ENCODE measurements around the gene TMIGD1.
"Not testable (repeated sequence)": the region's sequence is repeated elsewhere in the genome, so short reads cannot be mapped to it uniquely, and the experiment has no call there.

The TMIGD1 gene

DNA sequence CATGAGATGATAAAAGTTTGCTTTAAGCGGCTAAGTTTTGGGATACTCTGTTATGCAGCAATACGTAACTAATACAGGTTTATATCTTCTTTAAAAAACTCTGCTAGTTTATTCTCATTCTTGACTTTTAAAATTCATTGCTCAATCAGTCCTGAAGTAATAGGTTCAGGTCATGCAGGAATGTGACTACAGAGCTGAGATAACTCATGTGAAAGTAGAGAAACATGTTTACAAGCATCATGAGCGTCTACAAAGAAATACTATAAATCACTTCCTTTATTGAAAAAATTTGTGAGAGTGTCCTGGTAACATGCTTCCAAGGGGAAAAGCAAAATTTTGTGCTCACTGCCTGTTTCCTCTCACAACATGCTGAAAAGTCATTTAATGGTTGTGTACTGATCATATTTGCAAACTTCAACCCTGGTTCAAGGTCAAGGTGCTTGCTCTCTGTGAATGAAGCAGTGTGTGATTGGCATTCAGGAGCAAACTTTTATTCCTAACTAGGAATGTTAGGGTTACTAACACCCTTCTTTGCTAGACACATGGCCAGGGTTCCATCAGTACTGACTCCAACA is 12.5 kb upstream of the TMIGD1 start:
- no peak overlapping the region for H3K4me3 ChIP-seq (ENCODE audit: low read length)
- TF ChIP-seq ZNF274 (IDR thresholded peaks at IDR 0.05; ENCODE audit: low read depth, low read length): no peak

DNA sequence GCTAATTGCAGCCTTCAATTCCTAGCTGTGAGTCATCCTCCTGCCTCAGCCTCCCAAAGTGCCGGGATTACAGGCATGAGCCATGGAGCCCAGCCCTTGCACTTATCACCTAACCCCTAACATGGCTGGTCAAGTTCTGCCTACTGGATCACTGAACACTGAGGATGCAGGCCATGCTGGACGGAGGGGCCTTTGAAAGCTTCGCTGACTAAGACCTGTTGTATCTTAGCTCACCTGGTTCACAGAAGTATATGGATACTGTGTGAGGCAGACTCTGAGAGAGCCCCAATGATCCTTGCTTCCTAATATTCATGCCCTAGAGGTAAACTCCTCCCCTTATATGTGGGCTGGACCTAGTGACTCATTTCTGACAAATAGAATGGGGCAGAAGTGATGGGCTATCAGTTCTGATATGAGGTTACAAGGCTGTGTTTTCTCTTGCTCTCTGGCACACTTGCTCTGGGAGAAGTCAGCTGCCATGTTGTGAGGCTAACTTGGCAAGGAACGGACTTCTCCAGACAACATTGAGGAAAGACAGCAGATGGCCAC is 11.7 kb upstream of the TMIGD1 start:
- TF ChIP-seq ZNF274 (IDR thresholded peaks at IDR 0.05; ENCODE audit: low read depth, low read length): no peak

DNA sequence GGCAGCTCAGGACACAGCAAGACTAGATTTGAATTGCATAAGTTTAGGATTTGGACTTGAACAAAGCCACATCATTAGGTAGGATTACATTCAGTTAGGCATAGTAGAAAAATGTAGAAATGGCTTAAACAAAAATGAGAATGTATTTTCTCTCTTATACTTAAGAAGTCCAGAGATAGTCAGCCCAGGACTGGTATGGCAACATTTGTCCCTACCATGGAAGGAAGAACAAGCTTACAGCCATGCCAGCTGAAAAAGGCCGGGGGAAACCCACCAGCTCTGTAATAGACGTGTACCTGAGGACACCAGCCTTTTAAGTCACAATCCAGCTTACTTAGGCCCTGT is 11.2 kb upstream of the TMIGD1 start:
- no peak overlapping the region for H3K4me3 ChIP-seq (ENCODE audit: low read length)
- no peak for TF ChIP-seq ZNF274 (IDR thresholded peaks at IDR 0.05; ENCODE audit: low read depth, low read length)

More for the DNA sequence above, 11.7 kb upstream of the TMIGD1 start:
- no peak overlapping the region for H3K4me3 ChIP-seq (ENCODE audit: low read length)

- TF ChIP-seq ZNF274 (IDR thresholded peaks at IDR 0.05; ENCODE audit: low read depth, low read length): no peak
- H3K4me3 ChIP-seq (ENCODE audit: low read length): no peak overlapping the region
These were observed 10.6 kb upstream of the TMIGD1 start for GRCh38 chr17:30344283-30345088.

DNA sequence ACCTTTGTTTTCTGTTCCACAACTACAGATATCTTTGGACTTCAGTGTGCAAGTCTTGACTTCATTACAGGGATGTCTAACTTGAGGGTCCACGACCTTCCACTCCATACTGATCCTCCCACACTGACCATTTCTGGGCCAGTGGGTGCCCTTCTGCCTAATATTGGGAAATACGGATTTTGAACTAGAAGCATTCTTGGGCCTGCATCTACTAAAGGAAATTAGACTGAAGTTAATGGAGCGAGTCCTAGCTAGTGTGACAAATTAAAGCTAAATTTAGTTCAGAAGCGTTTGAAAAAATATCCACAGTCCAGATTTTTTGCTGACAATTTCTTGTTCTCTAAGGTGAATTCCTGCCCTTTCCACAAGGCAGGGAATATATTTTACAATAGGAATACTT is 9.9 kb upstream of the TMIGD1 start:
- no peak for TF ChIP-seq ZNF274 (IDR thresholded peaks at IDR 0.05; ENCODE audit: low read depth, low read length)
- no peak overlapping the region for H3K4me3 ChIP-seq (ENCODE audit: low read length)

DNA sequence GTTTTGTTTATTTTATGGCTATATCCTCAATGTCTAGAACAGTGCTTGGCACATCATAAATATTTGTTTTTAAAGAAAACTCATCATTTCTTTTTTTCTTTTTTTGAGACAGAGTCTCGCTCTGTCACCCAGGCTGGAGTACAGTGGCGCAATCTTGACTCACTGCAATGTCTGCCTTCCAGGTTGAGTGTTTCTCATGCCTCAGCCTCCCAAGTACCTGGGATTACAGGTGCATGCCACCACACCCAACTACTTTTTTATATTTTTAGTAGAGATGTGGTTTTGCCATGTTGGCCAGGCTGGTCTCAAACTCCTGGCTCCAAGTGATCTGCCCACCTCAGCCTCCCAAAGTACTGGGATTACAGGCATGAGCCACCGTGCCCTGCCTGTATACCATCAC is 9.4 kb upstream of the TMIGD1 start:
- H3K4me3 ChIP-seq (ENCODE audit: low read length): not testable (repeated sequence)

GRCh38 chr17:30341703-30342249 is 7.9 kb upstream of the TMIGD1 start:
- TF ChIP-seq ZNF274 (IDR thresholded peaks at IDR 0.05; ENCODE audit: low read depth, low read length): no peak
- no peak overlapping the region for H3K4me3 ChIP-seq (ENCODE audit: low read length)

DNA sequence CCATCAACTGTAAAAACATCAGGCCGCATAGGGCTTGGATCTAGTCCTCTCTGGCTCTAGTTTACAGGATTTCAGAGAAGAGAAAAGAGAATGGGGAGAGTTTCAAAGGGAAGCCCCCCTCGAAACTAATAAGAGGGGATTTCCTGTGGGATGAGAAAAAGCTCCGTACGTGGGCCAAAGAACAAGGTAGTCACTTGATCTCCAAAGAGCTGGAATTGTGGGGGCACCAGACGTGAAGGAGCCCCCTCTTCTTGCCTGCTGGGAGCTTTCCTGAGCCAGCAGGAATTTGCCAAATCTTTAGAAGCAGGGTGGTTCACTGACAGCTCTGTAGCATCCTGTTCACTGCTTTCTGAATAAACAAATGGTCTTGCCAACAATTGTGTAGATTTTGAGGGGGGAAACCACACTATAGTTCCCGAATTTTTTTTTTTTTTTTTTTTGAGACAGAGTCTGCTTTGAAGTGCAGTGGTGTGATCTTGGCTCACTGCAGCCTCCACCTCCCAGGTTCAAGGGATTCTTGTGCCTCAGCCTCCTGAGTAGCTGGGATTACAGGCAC is 7.0 kb upstream of the TMIGD1 start:
- H3K4me3 ChIP-seq (ENCODE audit: low read length): no peak overlapping the region
- TF ChIP-seq ZNF274 (IDR thresholded peaks at IDR 0.05; ENCODE audit: low read depth, low read length): no peak

DNA sequence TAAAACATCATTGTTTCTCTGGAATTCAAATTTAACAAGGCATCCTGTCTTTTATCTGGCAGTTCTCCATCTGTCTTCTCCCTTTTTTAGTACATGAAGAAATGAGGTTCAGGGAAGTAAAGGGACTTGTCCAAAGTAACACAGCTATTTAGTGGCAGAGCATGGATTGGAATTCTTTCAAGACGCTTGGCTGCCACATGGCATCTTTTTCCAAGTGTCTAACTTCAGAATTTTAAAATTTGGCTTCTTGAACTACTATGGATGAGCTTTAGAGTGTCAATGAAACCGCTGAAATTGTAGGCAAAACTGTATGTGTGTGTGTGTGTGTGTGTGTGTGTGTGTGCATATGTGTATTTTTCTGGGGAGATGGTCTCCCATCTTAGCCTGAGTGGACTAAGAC is 5.2 kb upstream of the TMIGD1 start:
- no peak for TF ChIP-seq ZNF274 (IDR thresholded peaks at IDR 0.05; ENCODE audit: low read depth, low read length)
- no peak overlapping the region for H3K4me3 ChIP-seq (ENCODE audit: low read length)

DNA sequence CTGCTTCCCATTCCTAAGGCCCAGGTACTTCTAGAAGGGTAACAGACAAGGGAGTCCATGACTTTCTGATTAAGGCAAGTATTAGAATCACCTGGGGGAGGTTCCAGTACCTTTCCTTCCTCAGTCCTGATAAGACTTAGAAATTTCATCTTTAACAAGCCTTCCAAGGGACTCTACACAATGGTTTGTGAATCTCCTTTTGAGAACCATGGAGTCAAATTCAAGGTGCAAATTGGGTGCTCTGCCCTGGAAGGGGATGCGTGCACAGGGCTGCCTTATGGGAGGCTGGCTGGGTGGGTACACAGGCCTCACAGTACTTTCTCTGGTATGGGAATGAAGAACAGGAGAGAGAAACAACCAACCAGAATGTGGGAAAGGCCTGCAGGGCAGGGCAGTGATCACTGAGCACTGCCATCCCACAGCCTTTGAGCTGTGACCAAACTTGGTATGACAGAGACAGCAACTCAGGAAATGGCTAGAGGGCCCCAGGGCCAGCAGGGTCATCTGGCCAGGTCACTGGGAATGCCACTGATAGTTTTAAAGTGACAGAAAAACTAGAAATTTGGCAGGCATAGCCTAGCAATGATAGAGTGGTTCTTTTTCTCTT is 3.6 kb upstream of the TMIGD1 start:
- no peak for TF ChIP-seq ZNF274 (IDR thresholded peaks at IDR 0.05; ENCODE audit: low read depth, low read length)
- no peak overlapping the region for H3K4me3 ChIP-seq (ENCODE audit: low read length)

DNA sequence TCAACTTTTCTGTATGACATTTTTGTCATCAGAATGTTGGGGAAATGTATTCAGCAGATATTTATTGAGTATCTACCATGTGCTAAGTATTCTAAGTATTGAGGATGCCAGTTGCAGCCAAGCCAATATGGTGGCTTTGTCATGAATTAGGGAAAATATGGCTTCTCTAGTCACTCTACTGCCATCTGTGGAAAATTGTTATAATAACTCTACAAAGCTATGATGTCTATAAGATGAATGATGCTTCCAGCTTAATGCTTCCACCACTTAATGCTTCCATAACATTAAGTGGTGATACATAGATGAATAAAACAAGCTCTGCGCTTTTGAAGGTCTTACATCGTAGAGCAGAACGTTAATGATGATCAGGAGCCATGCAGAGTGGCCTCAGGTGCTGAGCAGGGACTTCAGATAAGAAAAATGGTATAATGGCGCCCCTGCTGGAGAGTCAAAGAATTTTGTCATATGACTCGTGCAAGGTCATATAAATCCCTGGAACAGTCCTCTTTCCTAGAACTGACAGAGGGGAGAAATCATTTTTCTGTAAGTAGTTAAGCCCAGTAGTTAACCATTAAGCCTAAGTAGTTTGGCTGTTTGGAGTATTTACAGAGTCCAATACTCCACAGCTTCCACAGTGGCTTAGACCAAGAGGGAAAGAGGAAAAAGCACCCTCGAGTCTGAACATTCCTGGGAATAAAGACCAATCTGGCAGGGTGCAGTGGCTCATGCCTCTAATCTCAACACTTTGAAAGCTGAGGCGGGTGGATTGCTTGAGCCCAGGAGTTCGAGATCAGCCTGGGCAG is 2.7 kb upstream of the TMIGD1 start:
- H3K4me3 ChIP-seq (ENCODE audit: low read length): no peak overlapping the region
- TF ChIP-seq ZNF274 (IDR thresholded peaks at IDR 0.05; ENCODE audit: low read depth, low read length): no peak

DNA sequence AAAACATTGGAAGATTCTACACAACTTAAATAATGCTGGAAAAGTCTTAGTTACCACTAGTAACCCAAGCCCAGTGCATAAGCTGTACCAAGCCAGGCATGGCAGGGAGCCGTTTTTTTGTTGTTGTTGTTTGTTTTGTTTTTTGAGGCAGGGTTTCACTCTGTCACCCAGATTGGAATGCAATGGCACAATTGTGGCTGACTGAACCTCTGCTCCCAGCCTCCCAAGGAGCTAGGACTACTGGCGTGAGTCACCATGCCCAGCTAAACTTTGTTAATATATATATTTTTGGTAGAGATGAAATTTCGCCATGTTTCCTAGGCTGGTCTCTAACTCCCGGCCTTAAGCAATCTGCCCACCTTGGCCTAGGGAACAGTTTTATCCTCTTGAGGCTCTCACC is 564 bp upstream of the TMIGD1 start:
- no peak for TF ChIP-seq ZNF274 (IDR thresholded peaks at IDR 0.05; ENCODE audit: low read depth, low read length)
- H3K4me3 ChIP-seq (ENCODE audit: low read length): no peak overlapping the region

GRCh38 chr17:30332057-30332542 is 1.8 kb downstream of the TMIGD1 start:
- H3K4me3 ChIP-seq (ENCODE audit: low read length): no peak overlapping the region
- no peak for TF ChIP-seq ZNF274 (IDR thresholded peaks at IDR 0.05; ENCODE audit: low read depth, low read length)

DNA sequence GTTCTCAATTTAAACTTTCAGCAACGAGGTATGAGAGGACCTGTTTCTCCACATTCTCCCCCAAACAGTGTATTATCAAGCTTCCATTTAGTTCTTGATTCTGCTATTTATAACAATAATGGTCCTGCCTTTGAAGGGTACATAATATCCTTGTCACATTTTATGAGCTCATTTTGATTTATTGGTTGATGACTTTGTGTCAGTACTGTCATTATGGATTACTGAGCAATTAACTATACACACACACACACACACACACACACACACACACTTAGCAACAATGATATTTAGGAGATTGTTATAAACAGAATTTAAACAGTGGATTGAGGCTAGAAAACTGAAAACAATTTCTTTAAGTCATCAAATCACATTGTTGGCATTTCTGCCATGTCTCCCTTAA is 7.0 kb downstream of the TMIGD1 start:
- no peak overlapping the region for H3K4me3 ChIP-seq (ENCODE audit: low read length)
- TF ChIP-seq ZNF274 (IDR thresholded peaks at IDR 0.05; ENCODE audit: low read depth, low read length): no peak

Data from GM08714 (cell line).